HUDEP-2 (cell line): ENCODE results near the gene NUBPL.
"Not testable (repeated sequence)": the region's sequence is repeated elsewhere in the genome, so short reads cannot be mapped to it uniquely, and the experiment has no call there.

Experiments used
- DNase-seq, 76 experiments: peaks; one replicate each; lab custom pipeline; 2025; ENCODE audit not compliant: unreplicated experiment in 76 of 76; lab: John Stamatoyannopoulos, UW

Gene NUBPL

DNA sequence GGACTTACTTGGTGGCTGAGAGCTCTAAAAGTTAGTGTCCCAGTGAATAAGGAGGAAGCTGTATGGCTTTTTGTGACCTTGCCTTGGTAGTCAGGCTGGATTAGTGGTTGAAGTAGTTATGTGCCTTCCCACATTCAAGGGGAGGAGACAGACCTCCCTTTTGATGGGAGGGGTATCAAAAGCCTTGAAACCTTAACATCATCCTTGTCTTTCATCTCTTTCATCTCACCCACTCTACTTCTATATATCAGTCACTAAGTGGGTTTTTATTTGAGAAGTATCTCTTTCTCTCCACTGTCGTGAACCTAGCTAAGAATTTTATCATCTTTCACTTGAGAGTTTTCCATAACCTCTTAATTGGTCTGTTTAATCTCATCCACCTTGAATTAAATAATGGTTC lies 15.7 kb downstream of the NUBPL start:
- no peak for DNase-seq

DNA sequence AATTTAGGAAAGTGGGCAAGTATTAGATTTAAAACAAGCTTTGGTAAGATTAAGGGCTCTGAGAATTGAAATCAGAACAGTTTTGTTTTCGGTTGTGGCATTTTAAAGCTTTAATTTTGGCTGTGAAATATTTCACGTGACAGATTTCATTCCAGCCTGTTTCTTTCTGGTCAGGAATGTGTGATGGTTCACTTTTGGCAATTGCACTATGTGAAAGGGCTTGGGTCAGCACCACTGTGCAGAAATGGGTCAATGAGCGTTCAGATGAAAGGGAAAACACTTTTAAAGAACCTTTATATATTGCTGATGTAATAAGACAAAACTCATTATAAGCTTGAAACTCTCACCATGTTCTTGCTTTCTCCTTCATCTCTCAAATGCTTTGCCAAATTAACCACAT lies 17.1 kb downstream of the NUBPL start:
- DNase-seq = no peak

DNA sequence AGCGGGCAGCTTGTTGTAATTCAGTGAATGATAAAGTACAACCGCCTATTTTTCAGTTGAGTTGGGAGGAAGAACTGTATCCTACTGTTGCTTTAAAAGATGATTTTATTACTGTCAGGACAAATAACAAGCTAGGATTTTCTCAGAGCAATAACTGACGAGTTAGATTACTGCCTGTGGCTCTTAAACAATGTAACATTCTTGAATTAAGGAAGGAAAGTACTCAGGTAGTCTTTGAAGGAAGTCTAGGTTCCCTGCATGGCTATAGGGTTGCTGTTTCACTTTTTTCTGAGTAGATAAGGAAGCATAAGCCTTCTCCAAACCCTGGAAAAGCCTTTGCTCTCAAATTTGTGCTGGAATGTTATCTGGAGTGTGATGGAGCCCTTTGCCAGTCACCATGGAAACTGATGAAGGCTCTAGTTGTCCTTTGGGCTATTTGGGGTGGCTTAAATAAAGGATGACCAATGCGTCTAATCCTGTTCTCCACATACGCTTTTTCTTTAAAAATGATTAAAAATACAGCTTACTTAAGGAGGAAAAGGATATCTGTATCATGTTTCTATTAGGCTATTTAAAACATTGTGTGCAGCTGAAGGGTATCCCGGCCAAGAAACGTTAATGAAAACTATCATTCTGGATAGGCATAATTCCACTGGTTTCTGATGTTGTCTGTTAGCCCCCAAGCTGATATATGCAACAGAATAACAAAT lies 17.7 kb downstream of the NUBPL start:
- DNase-seq = no peak

DNA sequence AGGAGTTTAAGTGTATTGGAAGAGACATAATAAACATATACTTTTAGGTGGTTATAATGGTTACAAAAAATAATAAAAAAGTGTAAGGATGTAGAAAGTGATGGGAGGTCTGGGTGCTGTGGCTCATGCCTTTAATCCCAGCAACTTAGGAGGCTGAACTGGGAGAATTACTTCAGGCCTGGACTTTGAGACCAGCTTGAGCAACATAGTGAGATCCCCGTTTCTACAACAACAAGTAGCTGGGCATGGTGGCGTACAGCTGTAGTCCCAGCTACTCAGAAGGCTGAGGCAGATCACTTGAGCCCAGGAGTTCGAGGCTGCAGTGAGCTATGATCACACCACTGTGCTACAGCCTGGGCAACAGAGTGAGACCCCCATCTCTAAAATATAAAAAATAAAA lies 19.0 kb downstream of the NUBPL start:
- no peak for DNase-seq

DNA sequence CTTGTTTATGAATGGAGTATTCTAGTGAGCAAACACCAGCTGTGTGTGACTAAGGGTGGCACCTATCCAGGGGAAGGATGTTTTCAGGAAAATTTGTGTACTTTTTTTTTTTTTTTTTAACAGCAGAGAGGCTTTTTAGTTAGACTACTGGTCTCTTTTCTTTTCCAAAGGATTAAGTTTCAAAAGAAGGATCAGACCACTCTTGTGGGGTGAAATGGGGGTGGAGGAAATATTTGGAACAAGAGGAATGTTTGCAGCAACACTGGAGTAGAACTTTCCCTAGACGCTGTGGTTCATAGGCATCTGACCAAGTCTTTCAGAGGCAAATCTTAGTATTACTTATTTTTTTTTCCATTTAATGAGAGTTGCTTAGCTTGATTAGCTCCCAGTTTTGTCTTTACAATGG lies 21.1 kb downstream of the NUBPL start:
- DNase-seq = no peak

DNA sequence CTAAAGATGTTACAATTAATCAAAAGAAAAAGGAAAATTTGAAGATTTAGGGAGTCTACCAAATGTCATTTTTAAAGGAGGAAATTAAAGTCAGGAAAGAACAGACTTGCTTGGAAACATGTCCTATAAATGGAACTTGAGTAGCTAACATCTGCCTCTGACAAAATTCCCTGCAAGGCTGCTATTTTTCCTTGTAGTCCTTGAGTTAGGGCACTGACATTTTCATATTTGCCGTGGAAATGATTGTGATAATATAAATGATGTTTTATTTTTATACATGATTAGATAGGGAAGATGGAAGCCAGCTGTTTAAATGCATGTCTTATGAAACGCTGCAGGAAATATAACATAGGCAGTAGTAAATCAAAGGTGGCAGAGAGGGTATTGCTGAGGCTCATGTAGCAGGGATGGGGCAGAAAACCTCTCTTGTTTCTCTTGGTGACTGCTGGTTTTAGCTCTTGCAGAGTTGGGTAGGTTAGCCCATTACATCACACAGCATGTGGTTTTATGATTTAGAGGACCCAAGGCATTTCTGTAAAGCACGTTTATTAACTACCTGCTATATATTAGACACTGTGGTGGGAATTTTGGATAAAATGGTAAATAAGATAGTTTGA lies 21.7 kb downstream of the NUBPL start:
- no peak for DNase-seq

DNA sequence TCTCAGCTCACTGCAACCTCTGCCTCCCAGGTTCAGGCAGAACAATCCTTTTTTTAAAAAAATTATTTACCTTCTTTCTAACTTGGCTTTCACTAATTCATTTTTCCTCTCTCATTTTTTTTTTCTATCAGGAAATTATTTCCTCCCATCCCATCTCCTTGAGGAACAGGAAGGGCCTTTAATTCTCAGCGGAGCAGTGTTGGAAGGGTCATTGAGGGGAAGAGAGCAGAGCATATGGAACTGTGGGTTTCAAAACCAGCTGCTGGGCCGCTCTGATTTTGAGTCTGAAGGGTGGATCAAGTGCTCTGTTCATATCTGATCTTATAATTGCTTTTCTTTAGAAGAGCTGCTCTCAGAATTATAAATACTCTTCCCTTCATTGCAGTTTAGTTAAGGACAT lies 29.0 kb downstream of the NUBPL start:
- DNase-seq = no peak

DNA sequence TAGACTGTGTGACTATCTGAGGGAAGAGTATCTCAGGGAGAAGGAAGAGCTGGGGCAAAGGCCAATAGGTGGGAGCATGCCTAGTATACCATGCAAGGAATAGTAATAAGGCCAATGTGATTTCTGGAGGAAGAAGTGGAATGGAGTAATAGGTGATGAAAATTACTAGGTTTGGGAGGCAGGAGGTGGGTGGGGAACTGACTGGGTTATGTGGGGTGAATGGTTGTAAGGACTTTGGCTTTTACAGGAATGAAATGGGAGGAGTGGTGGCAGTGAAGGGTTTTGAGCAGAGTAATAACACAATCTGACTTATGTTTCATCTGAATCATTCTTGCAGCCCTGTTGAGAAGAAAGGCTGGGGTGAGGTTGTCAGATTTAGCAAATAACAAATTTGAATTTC lies 30.9 kb downstream of the NUBPL start:
- DNase-seq = no peak

DNA sequence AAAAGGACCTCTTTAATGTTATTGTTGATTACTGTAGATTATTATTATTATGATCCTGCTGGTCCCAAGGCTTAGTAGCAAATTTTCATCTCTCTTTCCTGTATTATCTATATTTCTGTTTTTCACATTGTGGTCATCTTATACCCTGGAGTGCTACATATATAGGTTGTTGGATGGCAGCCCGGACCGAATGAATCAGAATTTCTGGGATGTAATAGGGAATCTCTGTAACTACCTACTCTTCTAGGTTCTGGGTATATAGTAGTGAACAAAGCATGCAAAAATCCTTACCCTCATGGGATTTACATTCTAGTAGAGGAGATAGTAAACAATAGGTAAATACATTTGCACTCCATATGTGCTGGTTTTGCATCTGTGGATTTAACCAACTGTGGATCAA lies 31.4 kb downstream of the NUBPL start:
- DNase-seq = no peak

DNA sequence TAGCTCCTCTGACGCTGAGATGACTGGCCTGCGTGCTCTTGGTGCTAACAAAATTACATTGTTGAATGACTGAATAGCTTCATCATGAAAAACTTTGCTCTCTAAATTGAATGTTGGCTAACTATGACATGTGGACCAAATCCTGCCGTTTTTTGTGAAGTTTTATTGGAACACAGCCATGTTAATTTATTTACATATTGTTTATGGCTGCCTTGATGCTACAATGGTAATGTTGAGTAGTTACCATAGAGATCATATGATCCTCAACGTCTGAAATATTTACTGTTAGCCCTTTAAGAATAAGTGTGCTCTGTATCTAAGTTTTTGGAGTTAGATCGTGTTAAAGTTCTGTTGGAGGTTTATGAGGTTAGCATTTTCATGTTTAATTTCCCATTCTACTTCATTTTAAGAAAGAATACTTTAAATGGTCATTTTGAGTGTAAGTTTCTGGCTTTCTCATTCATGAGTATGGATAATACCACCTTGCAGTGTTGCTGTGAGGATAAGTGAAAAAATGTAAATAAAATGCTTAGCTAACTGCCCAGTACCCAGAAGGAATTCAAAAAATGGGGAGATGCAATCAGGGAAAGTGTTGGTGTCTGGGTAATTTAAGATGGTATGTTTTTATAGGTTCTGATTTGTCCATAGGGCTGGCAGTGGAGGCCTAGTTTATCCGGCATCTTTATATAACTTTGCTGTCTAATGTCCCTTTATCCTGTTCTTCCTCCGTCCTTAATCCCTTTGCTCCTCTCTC lies 35.3 kb downstream of the NUBPL start:
- DNase-seq = no peak

DNA sequence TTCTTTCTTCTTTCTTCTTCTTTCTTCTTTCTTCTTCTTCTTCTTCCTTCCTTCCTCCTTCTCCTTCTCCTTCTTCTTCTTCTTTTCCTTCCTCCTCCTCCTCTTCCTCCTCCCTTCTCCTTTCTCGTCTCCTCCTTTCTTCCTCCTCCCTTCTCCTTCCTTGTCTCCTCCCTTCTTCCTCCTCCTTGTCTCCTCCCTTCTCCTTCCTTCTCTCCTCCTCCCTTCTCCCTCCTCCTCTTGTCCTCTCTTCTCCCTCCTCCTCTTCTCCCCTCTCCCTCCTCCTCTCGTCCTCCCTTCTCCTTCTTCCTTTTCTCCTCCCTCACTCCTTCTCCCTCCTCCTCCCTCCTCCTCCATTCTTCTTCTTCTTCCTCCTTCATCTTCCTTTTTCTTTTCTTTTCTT lies 44.5 kb downstream of the NUBPL start:
- DNase-seq = no peak

DNA sequence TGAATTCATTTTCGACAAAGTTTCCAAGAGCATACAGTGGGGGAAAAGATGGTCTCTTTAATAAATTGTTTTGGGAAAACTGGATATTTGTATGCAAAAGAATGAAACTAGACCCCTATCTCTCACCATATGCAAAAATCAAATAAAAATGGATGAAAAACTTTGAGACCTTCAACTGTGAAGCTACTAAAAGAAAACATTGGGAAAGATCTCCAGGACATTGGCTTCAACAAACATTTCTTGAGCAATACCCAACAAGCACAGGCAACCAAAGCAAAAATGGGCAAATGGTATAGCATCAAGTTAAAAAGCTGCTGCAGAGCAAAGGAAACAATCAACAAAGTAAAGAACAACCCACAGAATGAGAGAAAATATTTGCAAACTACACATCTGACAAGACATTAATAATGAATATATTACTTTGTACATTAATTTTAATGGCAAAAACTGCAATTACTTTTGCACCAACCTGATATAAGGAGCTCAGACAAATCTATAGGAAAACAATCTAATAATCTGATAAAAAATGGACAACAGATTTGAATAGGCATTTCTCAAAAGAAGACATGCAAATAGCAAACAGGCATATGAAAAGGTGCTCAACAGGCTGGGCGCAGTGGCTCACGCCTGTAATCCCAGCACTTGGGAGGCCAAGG lies 50.7 kb downstream of the NUBPL start:
- DNase-seq = no peak

DNA sequence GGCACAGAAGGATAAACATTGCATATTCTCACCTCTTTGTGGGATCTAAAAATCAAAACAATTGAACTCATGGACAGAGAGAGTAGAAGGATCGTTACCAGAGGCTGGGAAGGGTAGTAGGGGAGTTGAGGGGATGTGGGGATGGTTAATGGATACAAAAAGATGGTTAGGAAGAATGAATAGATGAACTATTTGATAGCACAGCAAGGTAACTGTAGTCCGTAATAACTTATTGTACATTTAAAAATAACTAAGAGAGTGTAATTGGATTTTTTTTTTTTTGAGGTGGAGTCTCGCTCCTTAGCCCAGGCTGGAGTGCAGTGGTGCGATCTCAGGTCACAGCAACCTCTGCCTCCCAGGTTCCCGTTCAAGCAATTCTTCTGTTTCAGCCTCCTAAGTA lies 52.0 kb downstream of the NUBPL start:
- DNase-seq = no peak

DNA sequence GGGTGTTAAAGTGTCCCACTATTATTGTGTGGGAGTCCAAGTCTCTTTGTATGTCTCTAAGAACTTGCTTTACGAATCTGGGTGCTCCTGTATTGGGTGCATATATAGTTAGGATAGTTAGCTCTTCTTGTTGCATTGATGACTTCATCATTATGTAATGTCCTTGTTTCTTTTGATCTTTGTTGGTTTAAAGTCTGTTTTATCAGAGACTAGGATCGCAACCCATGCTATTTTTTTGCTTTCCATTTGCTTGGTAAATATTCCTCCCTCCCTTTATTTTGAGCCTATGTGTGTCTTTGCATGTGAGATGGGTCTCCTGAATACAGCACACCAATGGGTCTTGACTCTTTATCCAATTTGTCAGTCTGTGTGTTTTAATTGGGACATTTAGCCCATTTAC lies 57.7 kb downstream of the NUBPL start:
- not testable (repeated sequence) for DNase-seq

DNA sequence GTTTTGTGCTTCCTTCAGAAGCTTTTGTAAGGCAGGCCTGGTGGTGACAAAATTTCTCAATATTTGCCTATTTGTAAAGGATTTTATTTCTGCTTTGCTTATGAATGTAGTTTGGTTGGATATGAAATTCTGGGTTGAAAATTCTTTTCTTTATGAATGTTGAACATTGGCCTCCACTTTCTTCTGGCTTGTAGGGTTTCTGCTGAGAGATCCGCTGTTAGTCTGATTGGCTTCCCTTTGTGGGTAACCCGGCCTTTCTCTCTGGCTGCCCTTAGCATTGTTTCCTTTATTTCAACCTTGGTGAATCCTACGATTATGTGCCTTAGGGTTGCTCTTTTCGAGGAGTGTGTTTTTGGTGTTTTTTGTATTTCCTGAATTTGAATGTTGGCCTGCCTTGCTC lies 58.2 kb downstream of the NUBPL start:
- no peak for DNase-seq

DNA sequence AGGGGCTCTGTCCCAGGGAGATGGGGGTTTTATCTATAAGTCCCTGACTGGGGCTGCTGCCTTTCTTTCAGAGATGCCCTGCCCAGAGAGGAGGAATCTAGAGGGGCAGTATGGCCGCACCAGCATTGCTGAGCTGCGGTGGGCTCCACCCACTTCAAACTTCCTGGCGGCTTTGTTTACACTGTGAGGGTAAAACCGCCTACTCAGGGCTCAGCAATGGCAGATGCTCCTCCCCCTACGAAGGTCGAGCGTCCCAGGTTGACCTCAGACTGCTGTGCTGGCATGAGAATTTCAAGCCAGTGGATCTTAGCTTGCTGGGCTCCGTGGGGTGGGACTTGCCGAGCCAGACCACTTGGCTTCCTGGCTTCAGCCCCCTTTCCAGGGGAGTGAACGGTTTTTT lies 59.7 kb downstream of the NUBPL start:
- DNase-seq = not testable (repeated sequence)

DNA sequence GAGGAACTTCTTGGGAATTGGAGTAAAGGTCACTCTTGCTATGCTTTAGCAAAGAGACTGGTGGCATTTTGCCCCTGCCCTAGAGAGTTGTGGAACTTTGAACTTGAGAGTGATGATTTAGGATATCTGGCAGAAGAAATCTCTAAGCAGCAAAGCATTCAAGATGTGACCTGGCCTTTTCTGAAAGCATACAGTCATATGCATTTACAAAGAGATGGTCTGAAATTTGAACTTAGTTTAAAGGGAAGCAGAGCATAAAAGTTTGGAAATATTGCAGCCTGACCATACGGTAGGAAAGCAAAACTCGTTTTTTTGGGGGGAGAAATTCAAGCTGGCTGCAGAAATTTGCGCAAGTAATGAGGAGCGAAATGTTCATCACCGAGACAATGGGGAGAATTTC lies 60.9 kb downstream of the NUBPL start:
- no peak for DNase-seq

DNA sequence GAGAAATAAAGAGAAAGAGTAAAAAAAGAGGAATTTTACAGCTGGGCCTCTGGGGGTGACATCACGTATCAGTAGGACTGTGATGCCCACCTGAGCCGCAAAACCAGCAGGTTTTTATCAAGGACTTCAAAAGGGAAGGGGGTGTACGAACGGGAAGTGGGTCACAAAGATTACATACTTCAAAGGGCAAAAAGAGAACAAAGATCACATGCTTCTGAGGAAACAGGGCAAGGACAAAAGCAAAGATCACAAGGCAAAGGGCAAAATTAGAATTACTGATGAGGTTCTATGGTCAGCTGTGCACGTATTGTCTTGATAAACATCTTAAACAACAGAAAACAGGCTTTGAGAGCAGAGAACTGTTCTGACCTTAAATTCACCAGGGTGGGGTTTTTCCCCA lies 91.7 kb downstream of the NUBPL start:
- not testable (repeated sequence) for DNase-seq

DNA sequence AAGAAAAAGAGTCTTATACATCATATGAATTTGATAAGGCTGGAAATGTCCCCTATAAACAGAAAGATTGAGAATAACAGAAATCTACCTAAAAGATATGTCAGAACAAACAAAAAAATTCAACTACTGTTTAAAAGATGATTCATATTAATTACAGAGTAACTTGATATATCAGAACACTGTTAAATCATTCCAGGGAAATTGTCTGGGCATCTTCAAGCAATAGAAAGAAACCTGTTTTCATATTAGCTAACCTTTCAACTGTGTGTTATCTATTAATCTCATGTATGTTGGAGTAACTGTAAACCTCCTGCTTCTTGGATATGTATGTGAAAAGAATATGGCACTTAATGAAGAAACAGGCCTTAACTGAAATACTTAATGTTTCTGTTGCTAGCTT lies 96.7 kb downstream of the NUBPL start:
- no peak for DNase-seq

DNA sequence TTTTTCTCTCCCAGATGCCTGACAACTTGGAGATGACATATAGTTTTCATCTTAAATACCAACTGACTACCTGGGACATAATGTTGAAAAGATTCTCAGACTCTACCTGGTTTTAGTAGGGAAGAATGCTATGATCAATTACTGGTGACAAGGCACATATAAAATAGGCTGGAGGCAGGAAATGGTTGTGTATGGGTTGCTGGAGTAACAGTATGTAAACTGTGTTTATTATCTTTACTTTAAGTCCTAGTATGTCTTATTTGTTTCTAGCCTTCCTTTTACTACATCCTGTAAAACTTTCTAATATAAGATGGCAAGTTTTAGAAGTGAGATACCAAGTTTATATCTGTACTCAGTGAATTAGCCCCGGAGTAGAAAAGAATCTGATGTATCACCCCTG lies 98.1 kb downstream of the NUBPL start:
- no peak for DNase-seq

DNA sequence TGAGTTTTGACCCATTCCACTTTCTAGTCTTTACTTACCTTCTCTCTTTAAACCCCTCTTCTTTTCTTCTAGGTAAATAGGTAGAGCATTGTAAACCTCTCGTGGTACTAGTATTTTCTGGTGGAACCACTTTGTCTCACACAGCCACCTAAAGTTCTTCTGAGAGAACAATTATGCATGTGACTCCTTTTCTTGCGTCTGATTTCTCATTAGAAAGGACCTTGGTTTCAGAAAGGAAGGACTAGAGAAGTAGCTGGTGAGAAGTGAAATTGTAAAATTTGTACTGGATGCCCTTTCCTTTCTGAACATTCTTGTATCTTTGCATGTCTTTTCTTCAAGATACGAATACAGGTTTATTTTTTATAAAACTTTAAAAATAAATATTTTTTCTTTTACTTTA lies 99.0 kb downstream of the NUBPL start:
- DNase-seq = no peak

DNA sequence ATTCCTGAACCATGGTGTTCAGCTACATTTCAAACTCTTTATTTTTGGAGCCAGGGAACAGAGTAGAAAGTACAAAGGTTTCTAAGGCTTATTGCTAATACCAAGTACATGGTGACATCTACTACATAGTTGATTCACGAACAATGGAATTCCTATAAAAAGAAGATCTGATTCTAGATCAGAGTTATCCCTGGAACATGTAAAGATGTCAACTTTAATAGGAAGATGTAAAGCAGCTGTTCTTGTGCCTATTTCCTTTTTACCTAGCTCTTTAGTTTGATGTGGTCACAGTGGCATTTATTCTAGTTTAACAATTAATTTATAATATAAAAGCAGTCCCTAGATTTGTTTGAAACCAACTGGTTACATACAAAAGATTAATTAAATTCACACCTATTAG lies 99.5 kb downstream of the NUBPL start:
- DNase-seq = no peak
